ENCODE data around the gene TAGLN3.
A peak's percentile ranks its signal among the peaks of the same experiment; 100 is the strongest.

TAGLN3 gene

DNA sequence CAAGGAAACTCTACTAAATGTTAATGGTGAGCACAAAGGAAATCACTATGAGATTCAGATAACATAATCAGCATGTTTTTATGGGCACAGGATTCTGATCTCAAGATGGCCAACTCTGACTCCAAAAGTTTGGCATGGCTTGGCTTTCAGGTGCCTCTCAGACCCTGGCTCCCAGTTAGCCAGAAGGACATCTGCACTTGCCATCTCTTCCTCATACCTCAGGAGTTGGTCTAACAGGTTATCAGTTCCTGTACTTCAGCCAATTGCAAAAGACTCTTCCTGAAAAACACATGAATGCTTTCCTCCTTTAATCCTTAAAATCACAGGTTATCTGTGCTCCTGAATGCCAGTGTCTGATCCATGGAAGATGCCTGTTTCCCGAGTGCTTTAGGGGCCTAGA, 60.8 kb downstream of the TAGLN3 start:
- TF ChIP-seq, protein P1, sequence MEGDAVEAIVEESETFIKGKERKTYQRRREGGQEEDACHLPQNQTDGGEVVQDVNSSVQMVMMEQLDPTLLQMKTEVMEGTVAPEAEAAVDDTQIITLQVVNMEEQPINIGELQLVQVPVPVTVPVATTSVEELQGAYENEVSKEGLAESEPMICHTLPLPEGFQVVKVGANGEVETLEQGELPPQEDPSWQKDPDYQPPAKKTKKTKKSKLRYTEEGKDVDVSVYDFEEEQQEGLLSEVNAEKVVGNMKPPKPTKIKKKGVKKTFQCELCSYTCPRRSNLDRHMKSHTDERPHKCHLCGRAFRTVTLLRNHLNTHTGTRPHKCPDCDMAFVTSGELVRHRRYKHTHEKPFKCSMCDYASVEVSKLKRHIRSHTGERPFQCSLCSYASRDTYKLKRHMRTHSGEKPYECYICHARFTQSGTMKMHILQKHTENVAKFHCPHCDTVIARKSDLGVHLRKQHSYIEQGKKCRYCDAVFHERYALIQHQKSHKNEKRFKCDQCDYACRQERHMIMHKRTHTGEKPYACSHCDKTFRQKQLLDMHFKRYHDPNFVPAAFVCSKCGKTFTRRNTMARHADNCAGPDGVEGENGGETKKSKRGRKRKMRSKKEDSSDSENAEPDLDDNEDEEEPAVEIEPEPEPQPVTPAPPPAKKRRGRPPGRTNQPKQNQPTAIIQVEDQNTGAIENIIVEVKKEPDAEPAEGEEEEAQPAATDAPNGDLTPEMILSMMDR (IDR thresholded peaks at IDR 0.05; ENCODE audit: low read depth, low read length, missing control alignments): no peak
- no peak overlapping the region for H3K4me3 ChIP-seq (ENCODE audit: low read depth, low read length)
- in situ Hi-C loops (cut with HindIII; ENCODE audit: low pct_ligation_motif_present, low sequenced_read_pairs): no loop called here

GRCh38 chr3:112061152-112061551, 62.4 kb downstream of the TAGLN3 start:
- in situ Hi-C loops (cut with HindIII; ENCODE audit: low pct_ligation_motif_present, low sequenced_read_pairs): no loop called here
- Histone ChIP-seq H3K27ac (peak overlapping the region; percentile 16), H3K36me3 (replicated peaks) (no peaks in the 10 kb centered on the region), H3K4me3 (ENCODE audit: low read depth, low read length) (no peak overlapping the region), H3K27me3 (replicated peaks) (no peaks in the 10 kb centered on the region)
- DNase-seq: peak; percentile 48
- TF ChIP-seq, protein P1 (IDR thresholded peaks at IDR 0.05; ENCODE audit: low read depth, low read length, missing control alignments): no peak

More for the DNA sequence above, 60.8 kb downstream of the TAGLN3 start:
- no peak for DNase-seq
- no peaks in the 10 kb centered on the region for H3K27me3 ChIP-seq (replicated peaks)
- no peaks in the 10 kb centered on the region for H3K36me3 ChIP-seq (replicated peaks)
- H3K27ac ChIP-seq: no peak overlapping the region

Data from brain microvascular endothelial cell (primary cell).